ENCODE data around the gene PATZ1. TPM values are rescaled to one million over a fixed set of nuclear protein-coding genes. Genes with fewer than 3 reads are reported as not detected.
A peak's percentile ranks its signal among the peaks of the same experiment; 100 is the strongest.

Gene PATZ1
- total RNA-seq, 4 donors from 2014 or later: 3.6 to 12.2 (median 8.7) TPM

- no peak for TF ChIP-seq POLR2A (IDR thresholded peaks at IDR 0.05)
- no peak for TF ChIP-seq POLR2AphosphoS5 (IDR thresholded peaks at IDR 0.05)
- no peak for TF ChIP-seq EP300 (IDR thresholded peaks at IDR 0.05; ENCODE audit: low read depth)
- no peak for TF ChIP-seq CTCF (IDR thresholded peaks at IDR 0.05)
- in situ Hi-C loops (cut with MboI; ENCODE audit: low pct_ligation_motif_present in 1 of 4, low pct_unique_long_range_greater_than_20kb in 1 of 4, low sequenced_read_pairs in 3 of 4): no loop called here
- Histone ChIP-seq H3K4me1 (peaks cover 0 to 14% (median 1%) of the 10 kb centered on the region in 4 donors), H3K9me3 (no peaks in the 10 kb centered on the region), H3K36me3 (peaks cover 0 to 63% (median 24%) of the 10 kb centered on the region in 4 donors), H3K4me3 (no peak overlapping the region), H3K27me3 (no peaks in the 10 kb centered on the region), H3K27ac (peak overlapping the region in 3 of 4 donors; percentile 35 to 60 (median 56))
- no peak for DNase-seq
- intact Hi-C loops (cut with DNase I; ENCODE audit: low total_unique reads): no loop called here
Observed at GRCh38 chr22:31279327-31279669, 66.8 kb downstream of the PATZ1 start.

GRCh38 chr22:31278626-31279326 lies 67.4 kb downstream of the PATZ1 start:
- DNase-seq: no peak
- TF ChIP-seq POLR2AphosphoS5 (IDR thresholded peaks at IDR 0.05) (no peak), POLR2A (IDR thresholded peaks at IDR 0.05) (peak; percentile 25)
- intact Hi-C loops (cut with DNase I; ENCODE audit: low total_unique reads) (no loop called here), in situ Hi-C loops (cut with MboI; ENCODE audit: low pct_ligation_motif_present in 1 of 4, low pct_unique_long_range_greater_than_20kb in 1 of 4, low sequenced_read_pairs in 3 of 4) (no loop called here)
- Histone ChIP-seq H3K4me3 (no peak overlapping the region), H3K27ac (peak overlapping the region; percentile 25 to 60 (median 46)), H3K9me3 (no peaks in the 10 kb centered on the region), H3K27me3 (no peaks in the 10 kb centered on the region), H3K36me3 (peaks cover 0 to 63% (median 24%) of the 10 kb centered on the region in 4 donors), H3K4me1 (peaks cover 0 to 10% (median 0%) of the 10 kb centered on the region in 4 donors)
- 38 to 75% methylated on average over 2 to 6 of the region's 6 CpGs for WGBS, 2 donors (ENCODE audit: low coverage in 1 of 2)

GRCh38 chr22:31278151-31278621 lies 68.0 kb downstream of the PATZ1 start:
- Histone ChIP-seq H3K36me3 (peaks cover 0 to 66% (median 23%) of the 10 kb centered on the region in 4 donors), H3K4me1 (peaks cover 0 to 10% (median 0%) of the 10 kb centered on the region in 4 donors), H3K4me3 (no peak overlapping the region), H3K27me3 (no peaks in the 10 kb centered on the region), H3K9me3 (no peaks in the 10 kb centered on the region), H3K27ac (peak overlapping the region; percentile 25 to 60 (median 46))
- intact Hi-C loops (cut with DNase I; ENCODE audit: low total_unique reads): no loop called here
- WGBS, 2 donors (ENCODE audit: low coverage in 1 of 2): 84% methylated on average over 9 of the region's 9 CpGs; no CpG with 5 or more reads in 1 of the 2 donors
- in situ Hi-C loops (cut with MboI; ENCODE audit: low pct_ligation_motif_present in 1 of 4, low pct_unique_long_range_greater_than_20kb in 1 of 4, low sequenced_read_pairs in 3 of 4): no loop called here
- TF ChIP-seq POLR2AphosphoS5 (IDR thresholded peaks at IDR 0.05): no peak
- peak; percentile 14 for TF ChIP-seq POLR2A (IDR thresholded peaks at IDR 0.05)
- DNase-seq: no peak

- Histone ChIP-seq H3K4me3 (no peak overlapping the region), H3K4me1 (peaks cover 0 to 10% (median 0%) of the 10 kb centered on the region in 4 donors), H3K36me3 (peaks cover 0 to 64% (median 21%) of the 10 kb centered on the region in 4 donors), H3K27me3 (no peaks in the 10 kb centered on the region), H3K27ac (no peak overlapping the region), H3K9me3 (no peaks in the 10 kb centered on the region)
- 94 to 96% methylated on average over 4 to 5 of the region's 5 CpGs for WGBS, 2 donors (ENCODE audit: low coverage in 1 of 2)
- in situ Hi-C loops (cut with MboI; ENCODE audit: low pct_ligation_motif_present in 1 of 4, low pct_unique_long_range_greater_than_20kb in 1 of 4, low sequenced_read_pairs in 3 of 4): no loop called here
- intact Hi-C loops (cut with DNase I; ENCODE audit: low total_unique reads): no loop called here
- no peak for DNase-seq
- TF ChIP-seq POLR2AphosphoS5 (IDR thresholded peaks at IDR 0.05): no peak
Observed at GRCh38 chr22:31277741-31278140, 68.4 kb downstream of the PATZ1 start.

- no peak for DNase-seq
- in situ Hi-C loops (cut with MboI; ENCODE audit: low pct_ligation_motif_present in 1 of 4, low pct_unique_long_range_greater_than_20kb in 1 of 4, low sequenced_read_pairs in 3 of 4): no loop called here
- Histone ChIP-seq H3K27me3 (no peaks in the 10 kb centered on the region), H3K36me3 (peaks cover 0 to 52% (median 16%) of the 10 kb centered on the region in 4 donors), H3K4me1 (peaks cover 0 to 4% (median 0%) of the 10 kb centered on the region in 4 donors), H3K4me3 (no peak overlapping the region), H3K27ac (no peak overlapping the region), H3K9me3 (no peaks in the 10 kb centered on the region)
- intact Hi-C loops (cut with DNase I; ENCODE audit: low total_unique reads): no loop called here
- TF ChIP-seq CTCF (IDR thresholded peaks at IDR 0.05): no peak
- TF ChIP-seq POLR2A (IDR thresholded peaks at IDR 0.05): no peak
- no peak for TF ChIP-seq POLR2AphosphoS5 (IDR thresholded peaks at IDR 0.05)
- TF ChIP-seq EP300 (IDR thresholded peaks at IDR 0.05; ENCODE audit: low read depth): no peak
- WGBS, 2 donors (ENCODE audit: low coverage in 1 of 2): 94 to 100% methylated on average over 1 to 68 of the region's 69 CpGs
Observed at GRCh38 chr22:31276426-31277167, 69.5 kb downstream of the PATZ1 start.

Small RNAs within 50 kb of the gene (small RNA-seq; reads per million reads assigned to genes)
- gene RNA5SP496 (0 reads per million in 4 donors), gene RNU6-338P (0 reads per million in 4 donors)

Other genes with a start within 250 kb of the PATZ1 start
- gene SELENOM, start 238.8 kb downstream of the PATZ1 start, total RNA-seq: 100 to 1,000 TPM; 247 to 334 (median 315) TPM
- gene INPP5J, start 223.4 kb downstream of the PATZ1 start, total RNA-seq: 10 to 100 TPM; 22.4 to 51.2 (median 30.8) TPM
- gene PLA2G3, start 205.8 kb downstream of the PATZ1 start, total RNA-seq: not detected
- gene RNF185, start 186.2 kb downstream of the PATZ1 start, total RNA-seq: 10 to 100 TPM; 18.5 to 52.4 (median 32.3) TPM
- 100 to 1,000 TPM; 124 to 283 (median 210) TPM for gene LIMK2, start 134.0 kb downstream of the PATZ1 start, total RNA-seq
- 10 to 100 TPM; 11.6 to 46.7 (median 35.2) TPM for gene PIK3IP1, start 53.9 kb downstream of the PATZ1 start, total RNA-seq
- gene DRG1, start 53.3 kb upstream of the PATZ1 start, total RNA-seq: 10 to 100 TPM in 3 of 4 donors, 1 to 10 TPM in 1; 4.6 to 39.2 (median 26.3) TPM
- gene EIF4ENIF1, start 143.5 kb upstream of the PATZ1 start, total RNA-seq: 10 to 100 TPM; 14.4 to 66.1 (median 17.2) TPM
- 100 to 1,000 TPM in 2 of 4 donors, 10 to 100 TPM in 2; 55.3 to 157 (median 90.1) TPM for gene SFI1, start 150.2 kb upstream of the PATZ1 start, total RNA-seq

Data from transverse colon (tissue), 4 donors.